Panc1 (cell line): ENCODE results near the gene CACUL1. TPM values are rescaled to one million over a fixed set of nuclear protein-coding genes. Genes with fewer than 3 reads are reported as not detected.

Experiments used
- ATAC-seq: fragments of 200-7000 bp; cut with Tn5 transposase; 2 replicates; pipeline ENCODE4 v1.9.1; 2020; ENCODE audit warnings: mild to moderate bottlenecking, moderate library complexity
- BruUV-seq: library from RNA; stranded (reverse); fragments of 400-500 nt; replicated peaks from 2 replicates; lab custom pipeline; 2021; lab: Mats Ljungman, UMichigan
- CTCF ChIA-PET: fragments of 300-600 bp; sonication (Branson Sonifier 250); formaldehyde crosslinking; loops from one replicate; lab custom pipeline; 2022; ENCODE audit warnings: antibody characterized with exemption; lab: Charles Lee
- POLR2A ChIA-PET: fragments of 300-600 bp; sonication (Branson Sonifier 250); formaldehyde crosslinking; loops from one replicate; lab custom pipeline; 2022; ENCODE audit warnings: antibody characterized with exemption; lab: Charles Lee
- DNase-seq: peaks from one replicate; pipeline ENCODE4 v3.0.0-alpha.2; 2010; ENCODE audit warnings: low read depth, low spot score
- H3K27ac ChIP-seq: 2 replicates; pipeline ENCODE4 v1.5.1; 2011; ENCODE audit warnings: mild to moderate bottlenecking, low read length, inconsistent platforms
- H3K27me3 ChIP-seq: fragments of 200-500 bp; sonication (Bioruptor generic); 2 replicates; pipeline ENCODE4 v1.6.0; 2014; ENCODE audit warnings: low read length, inconsistent platforms; ENCODE audit not compliant: control insufficient read depth, insufficient read depth
- H3K36me3 ChIP-seq: fragments of 200-500 bp; sonication (Bioruptor generic); 2 replicates; pipeline ENCODE4 v1.5.1; 2014; ENCODE audit warnings: inconsistent platforms, mild to moderate bottlenecking, low read length, moderate library complexity; ENCODE audit not compliant: control insufficient read depth, insufficient read depth
- H3K4me1 ChIP-seq: 2 replicates; pipeline ENCODE4 v1.5.1; 2011; ENCODE audit warnings: inconsistent platforms, mild to moderate bottlenecking, low read length, moderate library complexity; ENCODE audit not compliant: control insufficient read depth, insufficient read depth
- H3K4me3 ChIP-seq, 2 experiments: 2 replicates each; pipeline ENCODE4 v1.5.1; 2011 to 2012; ENCODE audit warnings: low read depth in 2 of 2, low read length in 2 of 2, mild to moderate bottlenecking in 2 of 2, inconsistent platforms in 1 of 2, moderate library complexity in 1 of 2
- H3K9me3 ChIP-seq: fragments of 200-500 bp; sonication (Bioruptor generic); 2 replicates; pipeline ENCODE4 v1.5.1; 2014; ENCODE audit warnings: low read depth, mild to moderate bottlenecking, inconsistent platforms, low read length, moderate library complexity; ENCODE audit not compliant: control insufficient read depth, insufficient read depth
- POLR2AphosphoS5 ChIP-seq: IDR thresholded peaks from 2 replicates; pipeline ENCODE4 v1.6.1; 2012; ENCODE audit warnings: mild to moderate bottlenecking, low read depth, low read length, moderate library complexity
- SIN3A ChIP-seq: IDR thresholded peaks from 2 replicates; pipeline ENCODE4 v1.6.1; 2012; ENCODE audit warnings: low read depth, mild to moderate bottlenecking, low read length, moderate library complexity, borderline replicate concordance; ENCODE audit not compliant: insufficient read depth
- TCF7L2 ChIP-seq: IDR thresholded peaks from 2 replicates; pipeline ENCODE4 v1.6.1; 2011; ENCODE audit warnings: mild to moderate bottlenecking, low read depth, low read length, inconsistent platforms
- in situ Hi-C: cut with HindIII; loops from 2 replicates; pipeline ENCODE4 v1.10.0; 2016; ENCODE audit warnings: low sequenced_read_pairs, low pct_unique_long_range_greater_than_20kb
- intact Hi-C: fragments of 100-400 bp; cut with micrococcal nuclease; formaldehyde crosslinking; loops from one replicate; pipeline ENCODE4 v1.10.0; 2022; ENCODE audit not compliant: unreplicated experiment
- total RNA-seq: library from RNA; stranded (reverse); gene quantifications from one replicate; pipeline ENCODE4 v1.2.1, GENCODE V29; 2021; ENCODE audit not compliant: unreplicated experiment
- TF ChIP-seq, protein P1 (sequence below), 2 experiments: IDR thresholded peaks; 2 replicates each; pipeline ENCODE4 v1.6.1; 2011 to 2012; ENCODE audit warnings: low read depth in 2 of 2, control low read depth in 1 of 2, low read length in 1 of 2, mild to moderate bottlenecking in 1 of 2, moderate library complexity in 1 of 2; ENCODE audit not compliant: insufficient read depth in 1 of 2
- TF ChIP-seq, protein P2 (sequence below): fragments of 450-650 bp; IDR thresholded peaks from 2 replicates; pipeline ENCODE4 v1.5.1; 2017; ENCODE audit warnings: mild to moderate bottlenecking

Gene CACUL1
- total RNA-seq, 1 experiment from 2014 or later, result 44.1 TPM

DNA sequence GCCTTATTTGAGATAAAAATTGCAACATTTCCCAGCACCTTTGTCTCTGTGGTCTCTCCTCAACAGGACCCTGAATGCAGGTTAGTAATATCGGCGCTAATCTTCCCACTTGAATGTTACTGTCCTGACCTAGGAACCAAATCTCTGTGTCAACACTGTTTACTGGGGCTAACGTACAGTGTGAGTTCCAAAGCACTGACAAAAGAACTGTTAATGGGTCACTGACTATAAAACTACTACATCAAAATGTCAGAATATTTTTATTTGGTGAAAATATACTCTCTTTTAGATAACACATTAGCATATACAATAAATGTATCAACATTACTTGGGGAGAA lies 33.3 kb downstream of the CACUL1 start:
- H3K36me3 ChIP-seq, result no peaks in the 10 kb centered on the region
- ATAC-seq, result no peak
- DNase-seq, result no peak
- no peaks in the 10 kb centered on the region for H3K27me3 ChIP-seq
- TF ChIP-seq POLR2AphosphoS5 (no peak), TCF7L2 (no peak)
- TF ChIP-seq, protein P1, sequence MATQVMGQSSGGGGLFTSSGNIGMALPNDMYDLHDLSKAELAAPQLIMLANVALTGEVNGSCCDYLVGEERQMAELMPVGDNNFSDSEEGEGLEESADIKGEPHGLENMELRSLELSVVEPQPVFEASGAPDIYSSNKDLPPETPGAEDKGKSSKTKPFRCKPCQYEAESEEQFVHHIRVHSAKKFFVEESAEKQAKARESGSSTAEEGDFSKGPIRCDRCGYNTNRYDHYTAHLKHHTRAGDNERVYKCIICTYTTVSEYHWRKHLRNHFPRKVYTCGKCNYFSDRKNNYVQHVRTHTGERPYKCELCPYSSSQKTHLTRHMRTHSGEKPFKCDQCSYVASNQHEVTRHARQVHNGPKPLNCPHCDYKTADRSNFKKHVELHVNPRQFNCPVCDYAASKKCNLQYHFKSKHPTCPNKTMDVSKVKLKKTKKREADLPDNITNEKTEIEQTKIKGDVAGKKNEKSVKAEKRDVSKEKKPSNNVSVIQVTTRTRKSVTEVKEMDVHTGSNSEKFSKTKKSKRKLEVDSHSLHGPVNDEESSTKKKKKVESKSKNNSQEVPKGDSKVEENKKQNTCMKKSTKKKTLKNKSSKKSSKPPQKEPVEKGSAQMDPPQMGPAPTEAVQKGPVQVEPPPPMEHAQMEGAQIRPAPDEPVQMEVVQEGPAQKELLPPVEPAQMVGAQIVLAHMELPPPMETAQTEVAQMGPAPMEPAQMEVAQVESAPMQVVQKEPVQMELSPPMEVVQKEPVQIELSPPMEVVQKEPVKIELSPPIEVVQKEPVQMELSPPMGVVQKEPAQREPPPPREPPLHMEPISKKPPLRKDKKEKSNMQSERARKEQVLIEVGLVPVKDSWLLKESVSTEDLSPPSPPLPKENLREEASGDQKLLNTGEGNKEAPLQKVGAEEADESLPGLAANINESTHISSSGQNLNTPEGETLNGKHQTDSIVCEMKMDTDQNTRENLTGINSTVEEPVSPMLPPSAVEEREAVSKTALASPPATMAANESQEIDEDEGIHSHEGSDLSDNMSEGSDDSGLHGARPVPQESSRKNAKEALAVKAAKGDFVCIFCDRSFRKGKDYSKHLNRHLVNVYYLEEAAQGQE (IDR thresholded peaks at IDR 0.05; ENCODE audit: insufficient read depth in 1 of 2, low read depth in 2 of 2, low read length in 1 of 2), result no peak
- TF ChIP-seq, protein P2, sequence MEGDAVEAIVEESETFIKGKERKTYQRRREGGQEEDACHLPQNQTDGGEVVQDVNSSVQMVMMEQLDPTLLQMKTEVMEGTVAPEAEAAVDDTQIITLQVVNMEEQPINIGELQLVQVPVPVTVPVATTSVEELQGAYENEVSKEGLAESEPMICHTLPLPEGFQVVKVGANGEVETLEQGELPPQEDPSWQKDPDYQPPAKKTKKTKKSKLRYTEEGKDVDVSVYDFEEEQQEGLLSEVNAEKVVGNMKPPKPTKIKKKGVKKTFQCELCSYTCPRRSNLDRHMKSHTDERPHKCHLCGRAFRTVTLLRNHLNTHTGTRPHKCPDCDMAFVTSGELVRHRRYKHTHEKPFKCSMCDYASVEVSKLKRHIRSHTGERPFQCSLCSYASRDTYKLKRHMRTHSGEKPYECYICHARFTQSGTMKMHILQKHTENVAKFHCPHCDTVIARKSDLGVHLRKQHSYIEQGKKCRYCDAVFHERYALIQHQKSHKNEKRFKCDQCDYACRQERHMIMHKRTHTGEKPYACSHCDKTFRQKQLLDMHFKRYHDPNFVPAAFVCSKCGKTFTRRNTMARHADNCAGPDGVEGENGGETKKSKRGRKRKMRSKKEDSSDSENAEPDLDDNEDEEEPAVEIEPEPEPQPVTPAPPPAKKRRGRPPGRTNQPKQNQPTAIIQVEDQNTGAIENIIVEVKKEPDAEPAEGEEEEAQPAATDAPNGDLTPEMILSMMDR, result no peak
- H3K9me3 ChIP-seq, result no peaks in the 10 kb centered on the region
- intact Hi-C loops, result loop anchor here (2.0 kb wide), 1 partner anchor 153 kb away; no protein-coding TSS in a partner anchor
- H3K4me1 ChIP-seq, result peaks cover 11% of the 10 kb centered on the region; the same call in 1 of the 2 replicates
- in situ Hi-C loops, result loop anchor here (25.0 kb wide), 1 partner anchor 134 kb away; the partner anchor contains the start of gene PRLHR
- ChIA-PET POLR2A (no interaction called here), CTCF (interaction anchor here (0.6 to 1.0 kb wide), 6 partner anchors 17 to 153 kb away, joined by 3 to 7 read pairs (median 3); no protein-coding TSS in a partner anchor)
- H3K27ac ChIP-seq, result no peak overlapping the region
- no peak overlapping the region for H3K4me3 ChIP-seq
- no TSS peak for BruUV-seq

DNA sequence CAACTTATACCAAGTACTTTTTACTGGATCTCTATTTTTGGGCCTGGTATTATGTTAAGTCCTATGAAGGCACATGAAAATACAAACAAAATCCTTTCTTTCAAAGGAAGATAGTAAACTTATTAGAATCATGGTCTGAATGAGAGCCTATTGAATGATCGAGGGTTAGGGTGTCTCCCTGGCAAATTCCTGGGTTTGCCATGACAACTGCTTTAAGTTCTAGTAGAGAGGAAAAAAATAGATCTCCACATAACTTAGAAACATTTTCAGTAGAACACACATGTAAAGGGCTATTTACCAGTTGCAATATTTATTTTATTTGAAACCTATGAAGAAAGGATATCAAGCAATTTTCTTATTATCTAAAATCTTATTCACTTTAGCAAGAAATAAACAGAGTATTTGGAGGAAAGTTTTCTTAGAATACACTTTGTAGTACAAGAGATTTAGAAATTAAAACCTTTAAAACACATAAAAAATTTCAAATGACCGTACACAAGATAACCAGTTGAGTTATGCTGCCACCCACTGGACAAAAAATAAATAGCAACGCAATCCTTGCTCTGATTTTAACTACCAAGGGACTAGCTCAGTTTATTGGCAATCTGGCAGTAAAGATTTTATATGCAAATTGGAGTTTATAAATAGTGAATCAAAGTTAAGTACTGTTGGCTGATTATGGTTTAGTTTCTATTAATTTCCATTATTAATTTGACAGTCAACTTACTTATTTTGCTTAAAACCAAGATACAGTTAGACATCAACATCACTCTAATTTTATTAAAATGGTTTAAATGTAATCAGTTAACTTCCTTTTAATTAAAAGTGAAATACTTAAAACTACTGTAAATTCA lies 33.9 kb downstream of the CACUL1 start:
- ChIA-PET CTCF (interaction anchor here (0.6 to 1.0 kb wide), 6 partner anchors 17 to 152 kb away, joined by 3 to 7 read pairs (median 3); no protein-coding TSS in a partner anchor), POLR2A (interaction anchor here (0.7 kb wide), 1 partner anchor 17 kb away, joined by 6 read pairs; no protein-coding TSS in a partner anchor)
- DNase-seq, result peak; percentile 50

More for the DNA sequence above, 33.9 kb downstream of the CACUL1 start:
- BruUV-seq, result no TSS peak
- Histone ChIP-seq H3K27me3 (no peaks in the 10 kb centered on the region), H3K27ac (no peak overlapping the region), H3K36me3 (no peaks in the 10 kb centered on the region), H3K4me1 (peaks cover 6% of the 10 kb centered on the region; the same call in 1 of the 2 replicates), H3K9me3 (no peaks in the 10 kb centered on the region), H3K4me3 (no peak overlapping the region)
- ATAC-seq, result peak; percentile 76; the same call in 1 of the 2 replicates
- no peak for TF ChIP-seq SIN3A
- TF ChIP-seq, protein P2, result peak; percentile 88; the same call in 1 of the 2 replicates
- in situ Hi-C loops, result loop anchor here (25.0 kb wide), 1 partner anchor 134 kb away; the partner anchor contains the start of gene PRLHR
- intact Hi-C loops, result loop anchor here (2.0 kb wide), 1 partner anchor 152 kb away; no protein-coding TSS in a partner anchor
